ENCODE data around the gene CENPH.
"Not testable (repeated sequence)": the region's sequence is repeated elsewhere in the genome, so short reads cannot be mapped to it uniquely, and the experiment has no call there.

DNA sequence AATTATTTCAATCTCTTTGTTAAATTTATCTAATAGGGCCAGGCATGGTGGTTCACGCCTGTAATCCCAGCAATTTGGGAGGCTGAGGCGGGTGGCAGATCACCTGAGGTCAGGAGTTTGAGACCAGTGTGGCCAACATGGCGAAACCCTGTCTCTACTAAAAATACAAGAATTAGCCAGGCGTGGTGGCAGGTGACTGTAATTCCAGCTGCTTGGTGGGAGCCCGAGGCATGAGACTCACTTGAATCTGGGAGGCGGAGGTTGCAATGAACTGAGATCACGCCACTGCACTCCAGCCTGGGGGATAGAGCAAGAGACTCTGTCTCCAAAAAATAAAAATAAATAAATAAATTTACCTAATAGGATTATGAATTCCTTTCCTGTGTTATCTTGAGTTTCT, 40.8 kb upstream of the CENPH start:
- not testable (repeated sequence) for TF ChIP-seq HNF4A (conservative IDR thresholded peaks at IDR 0.05); YY1 (IDR thresholded peaks at IDR 0.05); FOXA1 (IDR thresholded peaks at IDR 0.05); RAD21 (IDR thresholded peaks at IDR 0.05); TAF1 (conservative IDR thresholded peaks at IDR 0.05); RXRA (IDR thresholded peaks at IDR 0.05); EGR1 (IDR thresholded peaks at IDR 0.05; ENCODE audit: low read depth in 2 of 2); FOXA2 (IDR thresholded peaks at IDR 0.05); JUND (IDR thresholded peaks at IDR 0.05)
- TF ChIP-seq, protein P1, sequence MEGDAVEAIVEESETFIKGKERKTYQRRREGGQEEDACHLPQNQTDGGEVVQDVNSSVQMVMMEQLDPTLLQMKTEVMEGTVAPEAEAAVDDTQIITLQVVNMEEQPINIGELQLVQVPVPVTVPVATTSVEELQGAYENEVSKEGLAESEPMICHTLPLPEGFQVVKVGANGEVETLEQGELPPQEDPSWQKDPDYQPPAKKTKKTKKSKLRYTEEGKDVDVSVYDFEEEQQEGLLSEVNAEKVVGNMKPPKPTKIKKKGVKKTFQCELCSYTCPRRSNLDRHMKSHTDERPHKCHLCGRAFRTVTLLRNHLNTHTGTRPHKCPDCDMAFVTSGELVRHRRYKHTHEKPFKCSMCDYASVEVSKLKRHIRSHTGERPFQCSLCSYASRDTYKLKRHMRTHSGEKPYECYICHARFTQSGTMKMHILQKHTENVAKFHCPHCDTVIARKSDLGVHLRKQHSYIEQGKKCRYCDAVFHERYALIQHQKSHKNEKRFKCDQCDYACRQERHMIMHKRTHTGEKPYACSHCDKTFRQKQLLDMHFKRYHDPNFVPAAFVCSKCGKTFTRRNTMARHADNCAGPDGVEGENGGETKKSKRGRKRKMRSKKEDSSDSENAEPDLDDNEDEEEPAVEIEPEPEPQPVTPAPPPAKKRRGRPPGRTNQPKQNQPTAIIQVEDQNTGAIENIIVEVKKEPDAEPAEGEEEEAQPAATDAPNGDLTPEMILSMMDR (IDR thresholded peaks at IDR 0.05; ENCODE audit: low read depth, low read length, missing input control): not testable (repeated sequence)
- TF ChIP-seq, protein P2, sequence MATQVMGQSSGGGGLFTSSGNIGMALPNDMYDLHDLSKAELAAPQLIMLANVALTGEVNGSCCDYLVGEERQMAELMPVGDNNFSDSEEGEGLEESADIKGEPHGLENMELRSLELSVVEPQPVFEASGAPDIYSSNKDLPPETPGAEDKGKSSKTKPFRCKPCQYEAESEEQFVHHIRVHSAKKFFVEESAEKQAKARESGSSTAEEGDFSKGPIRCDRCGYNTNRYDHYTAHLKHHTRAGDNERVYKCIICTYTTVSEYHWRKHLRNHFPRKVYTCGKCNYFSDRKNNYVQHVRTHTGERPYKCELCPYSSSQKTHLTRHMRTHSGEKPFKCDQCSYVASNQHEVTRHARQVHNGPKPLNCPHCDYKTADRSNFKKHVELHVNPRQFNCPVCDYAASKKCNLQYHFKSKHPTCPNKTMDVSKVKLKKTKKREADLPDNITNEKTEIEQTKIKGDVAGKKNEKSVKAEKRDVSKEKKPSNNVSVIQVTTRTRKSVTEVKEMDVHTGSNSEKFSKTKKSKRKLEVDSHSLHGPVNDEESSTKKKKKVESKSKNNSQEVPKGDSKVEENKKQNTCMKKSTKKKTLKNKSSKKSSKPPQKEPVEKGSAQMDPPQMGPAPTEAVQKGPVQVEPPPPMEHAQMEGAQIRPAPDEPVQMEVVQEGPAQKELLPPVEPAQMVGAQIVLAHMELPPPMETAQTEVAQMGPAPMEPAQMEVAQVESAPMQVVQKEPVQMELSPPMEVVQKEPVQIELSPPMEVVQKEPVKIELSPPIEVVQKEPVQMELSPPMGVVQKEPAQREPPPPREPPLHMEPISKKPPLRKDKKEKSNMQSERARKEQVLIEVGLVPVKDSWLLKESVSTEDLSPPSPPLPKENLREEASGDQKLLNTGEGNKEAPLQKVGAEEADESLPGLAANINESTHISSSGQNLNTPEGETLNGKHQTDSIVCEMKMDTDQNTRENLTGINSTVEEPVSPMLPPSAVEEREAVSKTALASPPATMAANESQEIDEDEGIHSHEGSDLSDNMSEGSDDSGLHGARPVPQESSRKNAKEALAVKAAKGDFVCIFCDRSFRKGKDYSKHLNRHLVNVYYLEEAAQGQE (IDR thresholded peaks at IDR 0.05): not testable (repeated sequence)
- TF ChIP-seq, protein P3, sequence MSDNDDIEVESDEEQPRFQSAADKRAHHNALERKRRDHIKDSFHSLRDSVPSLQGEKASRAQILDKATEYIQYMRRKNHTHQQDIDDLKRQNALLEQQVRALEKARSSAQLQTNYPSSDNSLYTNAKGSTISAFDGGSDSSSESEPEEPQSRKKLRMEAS (IDR thresholded peaks at IDR 0.05): not testable (repeated sequence)
- TF ChIP-seq, protein P4, sequence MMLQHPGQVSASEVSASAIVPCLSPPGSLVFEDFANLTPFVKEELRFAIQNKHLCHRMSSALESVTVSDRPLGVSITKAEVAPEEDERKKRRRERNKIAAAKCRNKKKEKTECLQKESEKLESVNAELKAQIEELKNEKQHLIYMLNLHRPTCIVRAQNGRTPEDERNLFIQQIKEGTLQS (IDR thresholded peaks at IDR 0.05): not testable (repeated sequence)
- TF ChIP-seq, protein P5, sequence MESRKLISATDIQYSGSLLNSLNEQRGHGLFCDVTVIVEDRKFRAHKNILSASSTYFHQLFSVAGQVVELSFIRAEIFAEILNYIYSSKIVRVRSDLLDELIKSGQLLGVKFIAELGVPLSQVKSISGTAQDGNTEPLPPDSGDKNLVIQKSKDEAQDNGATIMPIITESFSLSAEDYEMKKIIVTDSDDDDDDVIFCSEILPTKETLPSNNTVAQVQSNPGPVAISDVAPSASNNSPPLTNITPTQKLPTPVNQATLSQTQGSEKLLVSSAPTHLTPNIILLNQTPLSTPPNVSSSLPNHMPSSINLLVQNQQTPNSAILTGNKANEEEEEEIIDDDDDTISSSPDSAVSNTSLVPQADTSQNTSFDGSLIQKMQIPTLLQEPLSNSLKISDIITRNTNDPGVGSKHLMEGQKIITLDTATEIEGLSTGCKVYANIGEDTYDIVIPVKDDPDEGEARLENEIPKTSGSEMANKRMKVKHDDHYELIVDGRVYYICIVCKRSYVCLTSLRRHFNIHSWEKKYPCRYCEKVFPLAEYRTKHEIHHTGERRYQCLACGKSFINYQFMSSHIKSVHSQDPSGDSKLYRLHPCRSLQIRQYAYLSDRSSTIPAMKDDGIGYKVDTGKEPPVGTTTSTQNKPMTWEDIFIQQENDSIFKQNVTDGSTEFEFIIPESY (IDR thresholded peaks at IDR 0.05): not testable (repeated sequence)

Measured in liver (tissue), 3 donors.